ENCODE data around the gene CASP1.

- TF ChIP-seq CTCF (IDR thresholded peaks at IDR 0.05) (no peak), ZFX (IDR thresholded peaks at IDR 0.05; ENCODE audit: borderline replicate concordance) (no peak)
Observed at GRCh38 chr11:104984808-104985207, 50.1 kb downstream of the CASP1 start.
